Parathyroid adenoma (tissue), 2 donors: ENCODE results near the gene DDX1.

Experiments used
- H2AFZ ChIP-seq: fragments of 300-600 bp; sonication (generic); one replicate; pipeline ENCODE4 v1.7.0; 2017; ENCODE audit warnings: antibody characterized with exemption, mild to moderate bottlenecking
- H3K27ac ChIP-seq: fragments of 300-600 bp; sonication (generic); one replicate; pipeline ENCODE4 v1.7.0; 2017
- H3K27me3 ChIP-seq: fragments of 300-600 bp; sonication (generic); one replicate; pipeline ENCODE4 v1.7.0; 2017; ENCODE audit warnings: low read length; ENCODE audit not compliant: control insufficient read depth, insufficient read depth
- H3K36me3 ChIP-seq: fragments of 300-600 bp; sonication (generic); one replicate; pipeline ENCODE4 v1.7.0; 2017; ENCODE audit warnings: low read length; ENCODE audit not compliant: control insufficient read depth, insufficient read depth
- H3K4me1 ChIP-seq: fragments of 300-600 bp; sonication (generic); one replicate; pipeline ENCODE4 v1.7.0; 2017; ENCODE audit warnings: control low read depth
- H3K4me2 ChIP-seq: fragments of 300-600 bp; sonication (generic); one replicate; pipeline ENCODE4 v1.7.0; 2017; ENCODE audit warnings: low read length
- H3K4me3 ChIP-seq: fragments of 300-600 bp; sonication (generic); one replicate; pipeline ENCODE4 v1.7.0; 2017; ENCODE audit warnings: low read depth, low read length
- H3K79me2 ChIP-seq: fragments of 300-600 bp; sonication (generic); one replicate; pipeline ENCODE4 v1.7.0; 2017; ENCODE audit warnings: control low read depth
- H3K9ac ChIP-seq: fragments of 300-600 bp; sonication (generic); one replicate; pipeline ENCODE4 v1.7.0; 2017; ENCODE audit warnings: mild to moderate bottlenecking
- H3K9me3 ChIP-seq: fragments of 300-600 bp; sonication (generic); one replicate; pipeline ENCODE4 v1.7.0; 2017; ENCODE audit warnings: low read length; ENCODE audit not compliant: control insufficient read depth
- TF ChIP-seq, protein P1 (sequence below): fragments of 300-600 bp; sonication (generic); IDR thresholded peaks from one replicate; pipeline ENCODE4 v1.7.0; 2017; ENCODE audit warnings: antibody characterized with exemption, mild to moderate bottlenecking
- donor health status: primary hyperparathyroidism.

DDX1 gene

GRCh38 chr2:15596968-15597367 lies 5.3 kb downstream of the DDX1 start:
- Histone ChIP-seq H3K79me2 (peaks cover 7% of the 10 kb centered on the region), H3K9ac (no peak overlapping the region), H3K27ac (no peak overlapping the region), H3K4me1 (no peaks in the 10 kb centered on the region), H2AFZ (no peak overlapping the region), H3K4me2 (no peak overlapping the region), H3K36me3 (no peaks in the 10 kb centered on the region), H3K27me3 (no peaks in the 10 kb centered on the region), H3K9me3 (no peaks in the 10 kb centered on the region), H3K4me3 (no peak overlapping the region)
- TF ChIP-seq, protein P1, sequence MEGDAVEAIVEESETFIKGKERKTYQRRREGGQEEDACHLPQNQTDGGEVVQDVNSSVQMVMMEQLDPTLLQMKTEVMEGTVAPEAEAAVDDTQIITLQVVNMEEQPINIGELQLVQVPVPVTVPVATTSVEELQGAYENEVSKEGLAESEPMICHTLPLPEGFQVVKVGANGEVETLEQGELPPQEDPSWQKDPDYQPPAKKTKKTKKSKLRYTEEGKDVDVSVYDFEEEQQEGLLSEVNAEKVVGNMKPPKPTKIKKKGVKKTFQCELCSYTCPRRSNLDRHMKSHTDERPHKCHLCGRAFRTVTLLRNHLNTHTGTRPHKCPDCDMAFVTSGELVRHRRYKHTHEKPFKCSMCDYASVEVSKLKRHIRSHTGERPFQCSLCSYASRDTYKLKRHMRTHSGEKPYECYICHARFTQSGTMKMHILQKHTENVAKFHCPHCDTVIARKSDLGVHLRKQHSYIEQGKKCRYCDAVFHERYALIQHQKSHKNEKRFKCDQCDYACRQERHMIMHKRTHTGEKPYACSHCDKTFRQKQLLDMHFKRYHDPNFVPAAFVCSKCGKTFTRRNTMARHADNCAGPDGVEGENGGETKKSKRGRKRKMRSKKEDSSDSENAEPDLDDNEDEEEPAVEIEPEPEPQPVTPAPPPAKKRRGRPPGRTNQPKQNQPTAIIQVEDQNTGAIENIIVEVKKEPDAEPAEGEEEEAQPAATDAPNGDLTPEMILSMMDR = no peak

DNA sequence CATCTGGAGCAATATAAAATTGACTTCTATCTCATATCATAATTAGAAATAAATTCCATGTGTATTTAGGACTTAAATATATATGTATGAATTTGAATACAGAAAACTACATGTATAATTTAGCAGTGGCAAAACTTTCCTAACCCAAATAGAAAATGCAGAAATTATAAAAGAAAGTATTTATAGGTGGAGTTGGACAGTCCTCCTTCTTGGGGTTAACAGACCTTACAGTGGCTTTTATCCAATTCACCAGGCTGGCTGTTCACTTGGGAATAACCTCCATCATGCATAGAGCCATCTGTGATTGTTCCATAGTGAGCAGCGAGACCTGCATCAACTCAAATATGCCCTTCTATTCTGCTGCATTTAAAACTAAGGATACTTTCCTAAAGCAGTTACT lies 8.3 kb downstream of the DDX1 start:
- Histone ChIP-seq H3K27ac (no peak overlapping the region), H3K79me2 (no peaks in the 10 kb centered on the region), H3K36me3 (no peaks in the 10 kb centered on the region), H3K9ac (no peak overlapping the region), H2AFZ (no peak overlapping the region), H3K27me3 (no peaks in the 10 kb centered on the region), H3K9me3 (no peaks in the 10 kb centered on the region), H3K4me2 (no peak overlapping the region), H3K4me1 (no peaks in the 10 kb centered on the region), H3K4me3 (no peak overlapping the region)
- TF ChIP-seq, protein P1 = no peak

- Histone ChIP-seq H3K27ac (no peak overlapping the region), H3K9ac (no peak overlapping the region), H2AFZ (no peak overlapping the region), H3K4me1 (no peaks in the 10 kb centered on the region), H3K9me3 (no peaks in the 10 kb centered on the region), H3K36me3 (no peaks in the 10 kb centered on the region), H3K79me2 (no peaks in the 10 kb centered on the region), H3K4me2 (no peak overlapping the region), H3K27me3 (no peaks in the 10 kb centered on the region), H3K4me3 (no peak overlapping the region)
- TF ChIP-seq, protein P1 = no peak
These were observed 10.0 kb downstream of the DDX1 start for GRCh38 chr2:15601681-15602080.

GRCh38 chr2:15602393-15602792 lies 10.7 kb downstream of the DDX1 start:
- Histone ChIP-seq H3K79me2 (no peaks in the 10 kb centered on the region), H3K36me3 (no peaks in the 10 kb centered on the region), H3K4me2 (no peak overlapping the region), H2AFZ (no peak overlapping the region), H3K4me1 (no peaks in the 10 kb centered on the region), H3K4me3 (no peak overlapping the region), H3K9ac (no peak overlapping the region), H3K27ac (no peak overlapping the region), H3K9me3 (no peaks in the 10 kb centered on the region), H3K27me3 (no peaks in the 10 kb centered on the region)
- TF ChIP-seq, protein P1 = no peak

DNA sequence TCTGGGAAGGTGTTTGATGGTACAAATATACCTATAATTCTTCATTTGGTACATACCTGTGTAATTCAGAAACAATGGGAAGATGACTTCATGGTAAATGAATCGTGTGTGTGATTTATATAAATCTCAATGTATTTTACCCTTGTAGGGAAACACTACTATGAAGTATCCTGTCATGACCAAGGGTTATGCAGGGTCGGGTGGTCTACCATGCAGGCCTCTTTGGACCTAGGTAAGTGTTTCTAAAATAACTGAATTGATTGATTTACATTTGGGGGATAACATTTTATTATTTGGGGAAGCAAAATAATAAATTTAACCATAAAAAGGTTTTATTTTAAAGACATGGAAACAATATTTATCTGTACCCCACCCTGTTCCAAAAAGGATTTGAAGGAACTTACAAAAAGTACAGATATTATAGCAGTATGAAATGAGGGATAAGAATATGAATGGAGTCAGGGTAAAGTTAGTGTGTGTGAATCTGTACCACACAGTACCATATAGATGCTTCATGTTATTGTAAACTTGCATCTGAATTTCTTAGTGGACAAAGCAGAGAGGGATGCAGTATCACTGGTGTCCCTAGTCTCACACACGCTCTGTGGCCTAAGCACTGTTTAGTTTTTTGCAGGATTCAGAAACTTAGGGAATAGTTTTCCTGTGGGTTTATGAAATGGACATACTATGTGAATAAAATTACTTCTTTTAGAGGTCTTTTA lies 11.5 kb downstream of the DDX1 start:
- Histone ChIP-seq H3K27me3 (no peaks in the 10 kb centered on the region), H3K4me3 (no peak overlapping the region), H3K9ac (no peak overlapping the region), H3K4me2 (no peak overlapping the region), H2AFZ (no peak overlapping the region), H3K36me3 (no peaks in the 10 kb centered on the region), H3K9me3 (no peaks in the 10 kb centered on the region), H3K27ac (no peak overlapping the region), H3K4me1 (no peaks in the 10 kb centered on the region), H3K79me2 (no peaks in the 10 kb centered on the region)
- TF ChIP-seq, protein P1 = no peak
